GM12875 (cell line): ENCODE results near the gene CAPN8.

Experiments
- H3K4me3 ChIP-seq: one replicate; pipeline ENCODE4 v1.5.1; 2011; ENCODE audit warnings: low read depth, low read length, control low read depth
- TF ChIP-seq, protein P1 (sequence below): IDR thresholded peaks from 2 replicates; pipeline ENCODE4 v1.5.1; 2011; ENCODE audit warnings: low read depth, mild to moderate bottlenecking, control low read depth, inconsistent platforms, low read length, moderate library complexity, borderline replicate concordance; ENCODE audit not compliant: insufficient read depth

The CAPN8 gene

DNA sequence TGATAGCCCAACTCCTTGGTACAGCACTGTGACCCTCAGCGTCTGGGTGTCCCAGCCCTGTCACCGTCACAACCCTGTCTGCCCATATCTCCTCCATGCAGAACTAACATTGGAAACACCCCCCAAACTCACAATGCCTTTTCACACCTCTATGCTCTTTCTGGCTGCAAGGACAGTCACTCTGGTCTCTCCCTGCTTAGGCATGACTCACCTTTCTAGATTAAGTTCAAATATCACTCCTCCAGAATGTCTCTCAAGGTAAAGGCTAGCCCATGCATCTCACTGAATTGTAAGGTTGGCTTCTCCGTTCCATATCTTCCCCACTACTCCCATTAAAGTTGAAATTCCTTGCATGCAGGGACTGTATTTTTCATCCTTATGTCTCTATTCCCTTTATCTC lies 17.0 kb upstream of the CAPN8 start:
- TF ChIP-seq, protein P1, sequence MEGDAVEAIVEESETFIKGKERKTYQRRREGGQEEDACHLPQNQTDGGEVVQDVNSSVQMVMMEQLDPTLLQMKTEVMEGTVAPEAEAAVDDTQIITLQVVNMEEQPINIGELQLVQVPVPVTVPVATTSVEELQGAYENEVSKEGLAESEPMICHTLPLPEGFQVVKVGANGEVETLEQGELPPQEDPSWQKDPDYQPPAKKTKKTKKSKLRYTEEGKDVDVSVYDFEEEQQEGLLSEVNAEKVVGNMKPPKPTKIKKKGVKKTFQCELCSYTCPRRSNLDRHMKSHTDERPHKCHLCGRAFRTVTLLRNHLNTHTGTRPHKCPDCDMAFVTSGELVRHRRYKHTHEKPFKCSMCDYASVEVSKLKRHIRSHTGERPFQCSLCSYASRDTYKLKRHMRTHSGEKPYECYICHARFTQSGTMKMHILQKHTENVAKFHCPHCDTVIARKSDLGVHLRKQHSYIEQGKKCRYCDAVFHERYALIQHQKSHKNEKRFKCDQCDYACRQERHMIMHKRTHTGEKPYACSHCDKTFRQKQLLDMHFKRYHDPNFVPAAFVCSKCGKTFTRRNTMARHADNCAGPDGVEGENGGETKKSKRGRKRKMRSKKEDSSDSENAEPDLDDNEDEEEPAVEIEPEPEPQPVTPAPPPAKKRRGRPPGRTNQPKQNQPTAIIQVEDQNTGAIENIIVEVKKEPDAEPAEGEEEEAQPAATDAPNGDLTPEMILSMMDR, result no peak
- no peak overlapping the region for H3K4me3 ChIP-seq

DNA sequence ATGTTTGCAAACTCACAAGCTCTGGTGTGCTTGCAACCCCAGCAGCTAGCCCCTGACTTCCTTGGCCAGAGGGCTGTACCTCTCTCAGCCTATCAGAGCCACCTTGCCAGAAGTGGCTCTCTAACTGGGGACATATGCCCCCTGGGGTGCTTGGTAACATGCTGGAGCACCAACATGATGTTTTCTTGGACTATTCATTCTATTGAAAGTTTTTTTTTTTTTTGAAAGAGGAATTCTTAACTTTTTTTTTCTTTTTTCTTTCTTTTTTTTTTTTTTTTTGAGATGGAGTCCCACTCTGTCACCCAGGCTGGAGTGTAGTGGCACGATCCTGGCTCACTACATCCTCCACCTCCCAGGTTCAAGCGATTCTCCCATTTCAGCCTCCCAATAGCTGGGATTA lies 14.7 kb upstream of the CAPN8 start:
- H3K4me3 ChIP-seq, result no peak overlapping the region
- TF ChIP-seq, protein P1, result no peak

DNA sequence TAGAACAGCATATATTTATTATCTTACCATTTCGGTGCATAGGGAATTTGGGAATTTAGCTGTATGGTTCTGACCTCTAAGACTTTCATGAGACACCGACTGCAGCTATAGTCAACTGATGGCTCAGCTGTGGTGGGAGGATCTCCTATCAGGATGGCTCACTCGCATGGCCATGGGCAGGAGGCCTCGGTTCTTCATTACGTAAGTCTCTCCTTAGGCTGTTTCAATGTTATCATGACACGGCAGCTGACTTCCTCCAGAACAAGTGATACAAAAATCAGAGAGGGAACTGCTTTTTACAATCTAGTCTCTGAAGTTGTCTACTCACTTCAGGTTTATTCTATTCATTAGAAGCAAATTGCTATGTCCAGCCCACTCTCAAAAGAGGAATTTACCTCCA lies 13.3 kb upstream of the CAPN8 start:
- H3K4me3 ChIP-seq, result no peak overlapping the region
- TF ChIP-seq, protein P1, result no peak

DNA sequence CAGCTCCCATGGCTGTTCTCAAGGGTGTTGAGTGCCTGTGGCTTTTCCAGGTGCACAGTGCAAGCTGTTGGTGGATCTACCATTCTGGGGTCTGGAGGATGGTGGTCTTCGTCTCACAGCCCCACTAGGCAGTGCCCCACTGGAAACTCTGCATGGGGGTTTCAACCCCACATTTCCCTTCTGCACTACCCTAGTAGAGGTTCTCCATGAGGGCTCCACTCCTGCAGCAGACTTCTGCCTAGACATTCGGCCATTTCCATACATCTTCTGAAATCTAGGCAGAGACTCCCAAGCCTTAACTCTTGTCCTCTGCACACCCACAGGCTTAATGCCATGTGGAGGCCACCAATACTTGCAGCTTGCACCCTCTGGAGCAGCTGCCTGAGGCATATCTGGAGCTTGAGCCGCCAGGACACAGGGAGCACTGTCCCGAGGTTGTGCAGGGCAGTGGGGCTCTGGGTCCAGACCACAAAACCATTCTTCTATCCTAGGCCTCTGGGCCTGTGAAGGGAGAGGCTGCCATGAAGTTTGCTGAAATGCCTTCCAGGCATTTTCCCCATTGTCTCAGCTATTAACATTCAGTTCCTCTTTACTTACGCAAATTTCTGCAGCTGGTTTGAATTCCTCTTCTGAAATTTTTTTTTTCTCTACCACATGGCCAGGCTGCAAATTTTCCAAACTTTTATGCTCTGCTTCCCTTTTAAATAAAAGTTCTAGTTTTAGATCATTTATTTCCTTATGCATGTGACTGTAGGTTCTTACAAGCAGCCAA lies 8.8 kb upstream of the CAPN8 start:
- H3K4me3 ChIP-seq, result no peak overlapping the region
- TF ChIP-seq, protein P1, result no peak

DNA sequence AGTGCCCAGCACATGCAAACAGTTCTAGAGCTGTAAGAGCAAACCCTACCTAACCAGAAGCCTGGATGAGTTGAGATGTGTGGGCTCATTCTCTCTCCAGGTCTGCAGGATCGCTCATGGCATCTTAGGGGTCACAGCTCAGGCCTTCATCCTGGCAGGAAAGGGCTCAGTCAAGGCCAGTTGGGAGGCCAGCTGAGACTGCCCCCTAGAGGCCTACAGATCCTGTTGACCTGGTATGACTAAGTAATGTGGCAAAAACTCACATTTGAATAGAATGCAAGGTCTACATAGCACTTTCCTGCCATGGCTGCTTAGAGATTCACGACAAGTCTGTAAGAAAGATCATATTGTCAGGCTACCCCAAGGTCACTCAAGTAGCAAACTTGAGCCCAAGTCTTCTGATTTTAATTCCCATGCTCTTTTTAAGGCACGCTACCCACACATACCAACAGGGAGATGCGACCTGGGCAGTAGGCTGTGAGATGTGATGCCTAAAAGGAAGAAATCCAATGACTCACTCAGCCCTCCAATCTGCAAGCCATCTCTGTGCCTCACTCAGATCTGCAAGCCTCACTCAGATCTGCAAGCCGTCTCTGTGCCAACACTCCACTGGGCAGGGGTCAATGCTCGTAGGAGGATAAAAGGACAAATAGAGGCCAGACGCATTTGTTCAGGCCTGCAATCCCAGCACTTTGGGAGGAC lies 5.1 kb upstream of the CAPN8 start:
- no peak overlapping the region for H3K4me3 ChIP-seq
- TF ChIP-seq, protein P1, result peak; percentile 69

DNA sequence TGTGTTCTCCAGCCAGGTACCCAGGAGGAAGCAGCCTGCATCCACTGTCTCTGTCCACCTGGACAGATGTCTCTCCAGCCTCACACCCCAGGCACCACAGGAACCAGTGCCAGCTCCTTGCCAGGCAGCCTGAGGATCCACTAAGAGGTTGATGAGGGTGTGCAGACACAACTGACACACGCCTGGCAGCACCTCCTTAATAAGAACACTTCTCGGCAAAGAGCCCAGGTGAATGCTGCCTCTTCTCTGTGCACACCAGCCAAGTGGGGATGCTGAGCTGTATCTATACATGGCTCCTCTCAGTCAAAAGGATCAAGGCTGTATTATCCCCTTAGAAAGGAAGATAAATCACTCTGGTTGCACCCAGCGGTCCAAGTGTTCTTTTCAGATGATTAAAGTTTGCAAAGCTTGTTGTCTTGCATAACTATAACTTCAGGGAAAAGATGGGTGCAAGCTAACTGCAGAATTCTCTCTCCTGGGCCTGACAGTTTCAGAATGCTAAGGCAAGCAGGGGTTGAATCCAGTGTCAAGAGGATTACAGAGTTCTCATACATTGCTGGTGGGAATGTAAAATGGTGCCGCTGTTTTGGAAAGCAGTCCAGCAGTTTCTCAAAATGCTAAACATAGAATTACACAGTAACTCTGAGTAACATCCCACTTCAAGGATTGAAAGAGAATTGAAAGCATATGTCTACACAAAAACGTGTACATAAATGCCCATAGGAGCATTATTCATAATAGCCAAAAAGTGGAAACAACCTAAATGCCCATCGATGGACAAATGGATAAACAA lies 3.7 kb upstream of the CAPN8 start:
- no peak overlapping the region for H3K4me3 ChIP-seq
- TF ChIP-seq, protein P1, result no peak
